Lower leg skin (tissue), 4 donors: ENCODE measurements around the gene PTPRN2. TPM values are rescaled to one million over a fixed set of nuclear protein-coding genes. Genes with fewer than 3 reads are reported as not detected.

Source experiments
- DNase-seq, 2 donors: peaks; one replicate each; pipeline ENCODE4 v3.0.0-alpha.2; 2019; ENCODE audit warnings: low spot score in 2 of 2
- H3K4me3 ChIP-seq: fragments of 200-600 bp; sonication (generic); 2 replicates; pipeline ENCODE4 v1.5.1; 2017; ENCODE audit warnings: mild to moderate bottlenecking, low read depth; ENCODE audit not compliant: poor library complexity, severe bottlenecking
- CTCF ChIP-seq, 3 donors: fragments of 450-650 bp; IDR thresholded peaks; one replicate each; pipeline ENCODE4 v1.5.1; 2016; ENCODE audit warnings: antibody characterized with exemption in 3 of 3, mild to moderate bottlenecking in 3 of 3, moderate library complexity in 2 of 3
- POLR2A ChIP-seq, 2 donors: fragments of 450-650 bp; IDR thresholded peaks; one replicate each; pipeline ENCODE4 v1.6.1; 2016 to 2017; ENCODE audit warnings: antibody characterized with exemption in 2 of 2, mild to moderate bottlenecking in 1 of 2, moderate library complexity in 1 of 2
- WGBS, 2 donors: methylation state at CpG; one replicate each; pipeline ENCODE4 v1.1.5; 2018; 5-methylcytosine and 5-hydroxymethylcytosine counted together
- intact Hi-C: fragments of 100-400 bp; cut with DNase I; formaldehyde crosslinking; loops from one replicate; pipeline ENCODE4 v1.15.0; 2023; ENCODE audit warnings: low total_unique reads
- total RNA-seq, 4 donors: library from RNA; depleted of rRNA; stranded (reverse); fragments of >200 nt; gene quantifications; one replicate each; pipeline ENCODE4 v1.1.0, GENCODE V29; 2016

The PTPRN2 gene
- total RNA-seq, 4 donors from 2014 or later = 0.11 to 1.6 (median 0.92) TPM

DNA sequence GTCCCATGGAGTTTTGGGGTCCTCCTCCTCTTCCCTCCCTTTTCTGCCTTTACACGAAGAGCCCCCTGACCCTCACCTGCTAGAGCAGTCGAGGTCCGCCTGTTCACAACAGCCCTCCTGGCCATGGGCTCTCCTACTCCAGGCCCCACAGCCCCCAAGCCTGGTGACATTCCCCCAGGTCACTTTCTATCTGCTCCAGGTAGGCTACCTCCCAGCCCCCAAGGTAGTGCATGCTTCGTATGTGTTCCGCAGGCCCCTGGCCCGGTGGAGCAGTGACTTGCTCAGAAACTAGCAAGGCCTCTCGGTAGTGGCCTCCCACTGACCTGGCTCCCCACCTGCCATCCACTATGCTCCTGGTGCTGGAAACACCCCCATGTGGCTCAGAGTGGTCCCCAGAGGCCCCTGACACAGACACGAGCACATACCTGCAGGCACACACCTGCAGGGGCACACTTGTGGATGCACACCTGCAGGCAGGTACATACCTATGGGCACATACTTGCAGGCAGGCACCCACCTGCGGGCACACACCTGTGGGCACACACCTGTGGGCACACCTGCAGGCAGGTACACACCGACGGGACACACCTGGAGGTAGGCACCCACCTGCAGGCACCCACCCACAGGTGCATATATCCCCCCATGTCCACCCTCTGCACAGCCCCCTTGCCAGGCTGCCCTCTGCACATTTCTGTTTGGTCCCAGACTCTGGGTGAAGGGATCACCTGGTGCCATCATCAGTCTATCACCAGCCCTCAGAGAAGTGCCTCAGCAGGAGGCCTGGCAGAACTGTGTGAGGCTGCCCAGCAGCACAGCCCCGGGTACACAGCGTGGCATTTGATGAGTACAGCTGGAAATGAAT is 322.5 kb downstream of the PTPRN2 start:
- no peak overlapping the region for H3K4me3 ChIP-seq
- no peak for TF ChIP-seq CTCF (IDR thresholded peaks at IDR 0.05)
- TF ChIP-seq POLR2A (IDR thresholded peaks at IDR 0.05) = no peak
- intact Hi-C loops = no loop called here
- no peak for DNase-seq
- WGBS, 2 donors = 84 to 95% methylated on average over 11 of the region's 13 CpGs

DNA sequence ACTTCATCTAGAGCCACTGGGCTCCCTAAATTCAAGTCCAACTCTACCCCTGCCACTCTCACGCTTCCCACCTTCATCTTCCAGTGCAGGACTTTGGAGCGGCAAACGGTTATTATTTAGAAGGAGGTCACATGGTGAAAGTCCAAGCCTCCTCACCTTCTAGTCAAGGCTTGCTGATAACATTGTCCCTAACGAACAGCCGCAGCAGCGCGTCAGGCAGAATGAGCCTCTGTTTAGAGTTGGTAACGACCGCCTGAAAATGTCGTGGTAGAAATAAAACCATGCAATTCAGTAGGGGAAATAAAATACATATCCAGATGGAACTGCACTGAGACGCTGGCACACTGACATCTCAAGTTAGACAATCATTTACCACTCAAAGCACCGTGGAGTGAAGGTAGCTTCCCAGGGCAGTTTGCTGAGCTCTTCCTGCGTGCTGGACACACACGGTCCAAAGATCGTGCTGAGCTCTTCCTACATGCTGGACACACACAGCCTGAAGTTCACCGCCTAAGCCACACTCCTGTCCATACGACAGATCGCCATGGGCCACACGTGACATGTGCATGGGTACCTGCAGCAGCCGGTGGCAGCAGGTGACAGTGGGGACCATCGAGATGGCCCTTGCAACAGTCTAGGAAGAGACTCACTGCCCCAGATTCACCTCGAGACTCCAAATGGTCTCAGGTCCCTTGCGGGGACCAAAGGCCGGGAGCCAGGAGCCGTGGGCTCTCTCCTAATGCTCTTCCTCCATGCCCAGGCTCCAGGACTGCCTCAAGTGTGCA is 323.5 kb downstream of the PTPRN2 start:
- no peak for DNase-seq
- TF ChIP-seq CTCF (IDR thresholded peaks at IDR 0.05) = no peak
- TF ChIP-seq POLR2A (IDR thresholded peaks at IDR 0.05) = no peak
- intact Hi-C loops = no loop called here
- H3K4me3 ChIP-seq = no peak overlapping the region
- WGBS, 2 donors = 90 to 91% methylated on average over 22 to 25 of the region's 25 CpGs

DNA sequence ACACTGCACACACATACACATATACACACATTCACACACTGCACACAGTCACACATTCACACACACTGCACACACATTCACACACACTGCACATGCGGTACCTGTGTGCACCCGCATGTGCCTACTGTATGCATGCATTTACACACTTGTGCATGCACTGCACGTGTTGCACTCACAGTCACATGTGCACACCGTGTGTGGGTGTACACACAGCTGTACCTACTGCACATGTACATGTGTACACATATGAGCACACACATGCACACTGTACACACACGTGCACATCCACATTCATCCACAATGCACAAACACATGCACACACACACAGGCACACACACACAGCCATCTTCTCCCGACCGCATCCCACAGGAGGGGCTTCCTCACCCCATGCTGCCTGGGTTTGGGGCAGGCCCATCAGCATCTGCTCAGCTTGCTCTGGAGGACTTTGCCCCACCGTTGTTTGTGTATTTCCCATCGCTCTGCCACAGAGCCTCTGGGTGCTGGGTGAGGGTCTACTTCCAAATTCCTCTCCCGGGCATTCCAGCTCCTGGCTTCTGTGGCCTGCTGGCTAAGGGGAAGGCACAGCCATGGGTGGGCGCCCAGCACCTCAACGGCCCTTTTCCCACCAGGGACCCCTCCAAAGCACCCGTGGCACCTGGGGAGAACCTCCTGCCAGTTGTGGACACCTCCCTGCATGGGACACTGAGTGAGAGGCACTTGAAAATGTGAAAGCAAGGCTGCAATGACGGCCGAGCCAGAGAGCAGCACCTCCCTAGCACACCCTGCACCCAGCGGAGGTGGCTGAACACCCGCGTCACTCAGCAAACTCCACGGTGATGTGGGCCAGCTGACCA is 324.3 kb downstream of the PTPRN2 start:
- H3K4me3 ChIP-seq = no peak overlapping the region
- TF ChIP-seq CTCF (IDR thresholded peaks at IDR 0.05) = no peak
- no peak for TF ChIP-seq POLR2A (IDR thresholded peaks at IDR 0.05)
- intact Hi-C loops = no loop called here
- 87 to 91% methylated on average over 19 of the region's 19 CpGs for WGBS, 2 donors
- DNase-seq = no peak

DNA sequence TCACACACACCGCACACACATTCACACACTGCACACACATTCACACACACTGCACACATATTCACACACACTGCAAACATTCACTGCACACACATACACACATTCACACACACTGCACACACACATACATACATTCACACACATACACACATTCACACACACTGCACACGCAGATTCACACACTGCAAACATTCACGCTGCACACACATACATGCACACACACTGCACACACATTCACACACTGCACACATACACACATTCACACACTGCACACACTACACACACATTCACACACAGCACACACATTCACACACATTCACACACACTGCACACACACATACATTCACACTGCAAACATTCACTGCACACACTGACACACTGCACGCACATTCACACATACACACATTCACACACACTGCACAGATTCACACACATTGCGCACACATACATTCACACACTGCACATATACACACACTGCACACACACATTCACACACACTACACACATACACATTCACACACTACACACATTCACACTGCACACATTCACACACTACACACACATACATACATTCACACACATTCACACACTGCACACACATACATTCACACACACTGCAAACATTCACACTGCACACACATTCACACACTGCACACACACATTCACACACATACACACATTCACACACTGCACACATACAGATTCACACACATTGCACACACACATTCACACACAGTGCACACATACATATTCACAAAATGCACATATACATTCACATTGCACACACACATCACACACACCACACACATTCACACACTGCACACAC is 325.1 kb downstream of the PTPRN2 start:
- no peak overlapping the region for H3K4me3 ChIP-seq

More for the DNA sequence above, 325.1 kb downstream of the PTPRN2 start:
- no peak for DNase-seq
- 75 to 86% methylated on average over 5 of the region's 5 CpGs for WGBS, 2 donors
- TF ChIP-seq CTCF (IDR thresholded peaks at IDR 0.05) (no peak), POLR2A (IDR thresholded peaks at IDR 0.05) (no peak)
- intact Hi-C loops = no loop called here
